GM13976 (cell line): ENCODE results near the gene WLS.

Experiments
- DNase-seq: peaks from one replicate; pipeline ENCODE4 v3.0.0; 2012; ENCODE audit warnings: low spot score
- in situ Hi-C: fragments of 300-500 bp; cut with MboI; formaldehyde crosslinking; loops from one replicate; pipeline ENCODE4 v1.12.0; 2022; ENCODE audit warnings: low sequenced_read_pairs, mixed read lengths, inconsistent platforms; ENCODE audit not compliant: unreplicated experiment
- TF ChIP-seq, protein P1 (sequence below): IDR thresholded peaks from 2 replicates; pipeline ENCODE4 v1.5.1; 2012; ENCODE audit warnings: borderline replicate concordance, mild to moderate bottlenecking; ENCODE audit not compliant: insufficient read depth; ENCODE audit errors: extremely low read depth, missing control alignments, control extremely low read depth

WLS gene

DNA sequence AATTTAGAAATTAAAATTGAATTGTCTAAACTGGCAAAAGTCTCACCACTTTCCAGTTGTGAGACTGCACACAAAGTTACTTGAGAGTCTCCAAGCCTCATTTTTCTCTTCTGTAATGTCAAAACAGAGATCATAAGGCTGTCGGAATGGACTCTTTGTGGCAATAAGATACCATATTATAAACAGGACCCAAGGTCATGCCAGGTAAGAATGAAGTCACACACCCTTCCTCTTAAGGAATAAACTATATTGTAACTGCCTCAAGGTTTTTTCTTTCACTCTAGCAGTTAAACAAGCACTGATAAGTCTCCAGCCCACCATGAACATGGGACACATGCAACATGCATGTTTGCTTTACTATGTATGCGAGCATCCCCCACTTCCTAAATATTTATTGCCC lies 131.8 kb downstream of the WLS start:
- no peak for DNase-seq
- TF ChIP-seq, protein P1, sequence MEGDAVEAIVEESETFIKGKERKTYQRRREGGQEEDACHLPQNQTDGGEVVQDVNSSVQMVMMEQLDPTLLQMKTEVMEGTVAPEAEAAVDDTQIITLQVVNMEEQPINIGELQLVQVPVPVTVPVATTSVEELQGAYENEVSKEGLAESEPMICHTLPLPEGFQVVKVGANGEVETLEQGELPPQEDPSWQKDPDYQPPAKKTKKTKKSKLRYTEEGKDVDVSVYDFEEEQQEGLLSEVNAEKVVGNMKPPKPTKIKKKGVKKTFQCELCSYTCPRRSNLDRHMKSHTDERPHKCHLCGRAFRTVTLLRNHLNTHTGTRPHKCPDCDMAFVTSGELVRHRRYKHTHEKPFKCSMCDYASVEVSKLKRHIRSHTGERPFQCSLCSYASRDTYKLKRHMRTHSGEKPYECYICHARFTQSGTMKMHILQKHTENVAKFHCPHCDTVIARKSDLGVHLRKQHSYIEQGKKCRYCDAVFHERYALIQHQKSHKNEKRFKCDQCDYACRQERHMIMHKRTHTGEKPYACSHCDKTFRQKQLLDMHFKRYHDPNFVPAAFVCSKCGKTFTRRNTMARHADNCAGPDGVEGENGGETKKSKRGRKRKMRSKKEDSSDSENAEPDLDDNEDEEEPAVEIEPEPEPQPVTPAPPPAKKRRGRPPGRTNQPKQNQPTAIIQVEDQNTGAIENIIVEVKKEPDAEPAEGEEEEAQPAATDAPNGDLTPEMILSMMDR = no peak
- in situ Hi-C loops = loop anchor here (25.0 kb wide), 1 partner anchor 1637 kb away; no protein-coding TSS in a partner anchor

DNA sequence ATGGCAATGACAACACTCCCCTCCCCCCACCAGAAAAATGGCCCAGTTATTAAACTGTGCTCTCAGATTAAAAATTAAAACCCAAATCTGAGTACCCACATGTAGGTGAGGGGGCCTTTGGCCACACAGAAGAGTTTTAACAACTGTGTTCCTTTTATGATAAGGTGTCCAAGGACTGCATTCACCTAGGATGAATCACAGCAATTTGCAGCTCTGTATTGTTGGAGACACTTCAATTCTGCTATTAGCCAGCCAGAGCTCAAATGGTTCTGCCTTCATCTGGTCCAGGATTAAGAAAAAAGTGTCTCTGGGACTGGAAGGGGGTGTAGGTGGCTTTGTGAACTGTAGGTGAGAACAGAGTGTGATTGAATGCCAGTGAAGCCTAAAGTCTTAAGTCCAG lies 138.6 kb downstream of the WLS start:
- in situ Hi-C loops = no loop called here
- no peak for DNase-seq
- TF ChIP-seq, protein P1 = no peak

- DNase-seq = no peak
- TF ChIP-seq, protein P1 = no peak
- in situ Hi-C loops = no loop called here
Observed at GRCh38 chr1:68087184-68087583, 145.1 kb downstream of the WLS start.

- TF ChIP-seq, protein P1 = no peak
- no peak for DNase-seq
- in situ Hi-C loops = no loop called here
Observed at GRCh38 chr1:68085752-68086151, 146.6 kb downstream of the WLS start.

GRCh38 chr1:68083686-68084085 lies 148.6 kb downstream of the WLS start:
- no peak for DNase-seq
- TF ChIP-seq, protein P1 = no peak
- in situ Hi-C loops = no loop called here

- DNase-seq = no peak
- in situ Hi-C loops = no loop called here
- TF ChIP-seq, protein P1 = no peak
Observed at GRCh38 chr1:68081775-68082283, 150.5 kb downstream of the WLS start.

- DNase-seq = no peak
- in situ Hi-C loops = no loop called here
Observed at GRCh38 chr1:68078647-68079046, 153.7 kb downstream of the WLS start.

More at GRCh38 chr1:68078647-68079046, 153.7 kb downstream of the WLS start:
- TF ChIP-seq, protein P1 = no peak
